Astrocyte (in vitro differentiated cells and primary cell): Measurements from ENCODE around the gene SLC66A2.

Source experiments
- CTCF ChIP-seq: IDR thresholded peaks from 2 replicates; pipeline ENCODE4 v1.5.1; 2011; ENCODE audit warnings: low read depth, mild to moderate bottlenecking, inconsistent platforms, low read length, moderate library complexity; ENCODE audit not compliant: insufficient read depth
- EZH2 ChIP-seq: IDR thresholded peaks from 2 replicates; pipeline ENCODE4 v1.6.1; 2012; ENCODE audit warnings: mild to moderate bottlenecking, low read length, inconsistent platforms; ENCODE audit not compliant: insufficient read depth

- TF ChIP-seq CTCF (no peak), EZH2 (no peak)
These were observed 68.8 kb downstream of the SLC66A2 start for GRCh38 chr18:79882522-79883241.
